ENCODE results near the gene POPDC2.

Gene POPDC2

DNA sequence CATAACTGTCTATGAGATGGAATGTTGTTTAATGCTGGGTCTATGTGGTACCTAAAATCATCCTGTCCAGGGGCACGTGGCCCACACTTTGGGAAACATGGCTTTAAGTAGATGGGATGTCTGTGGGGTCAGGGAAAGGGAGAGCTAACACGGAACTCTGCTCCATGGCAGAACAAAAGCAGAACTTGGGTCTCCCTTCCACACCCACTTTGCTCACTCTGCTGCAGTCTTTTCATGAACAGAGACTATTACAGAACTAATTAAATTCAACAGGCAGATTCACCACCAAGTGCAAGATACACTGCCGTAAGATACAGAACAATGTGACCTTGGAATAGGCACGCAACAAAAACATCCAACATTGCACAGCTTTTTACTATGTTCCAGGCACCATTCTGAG lies 28.2 kb downstream of the POPDC2 start:
- no peaks in the 10 kb centered on the region for H3K36me3 ChIP-seq (ENCODE audit: control insufficient read depth in 4 of 4, insufficient read depth in 4 of 4, low read length in 3 of 4)
- H3K9me3 ChIP-seq (ENCODE audit: control extremely low read depth in 1 of 5, control insufficient read depth in 4 of 5, insufficient read depth in 2 of 5, low read depth in 1 of 5, low read length in 4 of 5) = no peaks in the 10 kb centered on the region
- peaks cover 4 to 42% (median 27%) of the 10 kb centered on the region in 4 experiments for H3K4me1 ChIP-seq (ENCODE audit: control extremely low read depth in 1 of 4, control insufficient read depth in 4 of 4, insufficient read depth in 4 of 4, low read length in 3 of 4)
- H3K27ac ChIP-seq (ENCODE audit: insufficient read depth in 1 of 2, low read depth in 1 of 2, low read length in 2 of 2, poor library complexity in 1 of 2, severe bottlenecking in 2 of 2) = no peak overlapping the region
- no peak overlapping the region for H3K4me3 ChIP-seq (ENCODE audit: control insufficient read depth in 1 of 7, extremely low read depth in 1 of 7, insufficient read depth in 4 of 7, low read depth in 2 of 7, low read length in 6 of 7)
- no peak for DNase-seq
- WGBS (ENCODE audit: insufficient coverage) = 94% methylated on average over 3 of the region's 4 CpGs
- ChIA-PET CTCF (no interaction called here), POLR2A (no interaction called here)
- no peaks in the 10 kb centered on the region for H3K27me3 ChIP-seq (replicated peaks in 2 of 5; ENCODE audit: control insufficient read depth in 4 of 5, insufficient read depth in 5 of 5, low read length in 4 of 5)

DNA sequence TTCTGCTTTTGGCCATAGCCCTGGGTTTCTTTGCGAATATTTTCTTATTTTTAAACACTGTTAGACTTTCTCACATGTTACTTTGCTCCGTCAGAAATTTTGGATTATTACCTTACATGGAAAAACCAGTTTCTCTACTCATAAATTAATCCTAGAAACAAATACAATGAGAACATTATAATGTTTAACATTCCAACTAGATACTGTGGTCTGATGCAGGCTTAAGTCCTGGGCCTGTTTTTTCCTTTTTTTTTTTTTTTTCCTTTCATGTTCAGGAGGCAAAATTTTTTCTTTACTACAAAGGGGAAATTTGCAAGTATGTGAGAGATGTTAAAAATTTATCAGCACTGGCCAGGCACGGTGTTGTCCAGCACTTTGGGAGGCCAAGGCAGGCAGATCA lies 28.9 kb downstream of the POPDC2 start:
- Histone ChIP-seq H3K36me3 (ENCODE audit: control insufficient read depth in 4 of 4, insufficient read depth in 4 of 4, low read length in 3 of 4) (no peaks in the 10 kb centered on the region), H3K27me3 (replicated peaks in 2 of 5; ENCODE audit: control insufficient read depth in 4 of 5, insufficient read depth in 5 of 5, low read length in 4 of 5) (no peaks in the 10 kb centered on the region), H3K4me3 (ENCODE audit: control insufficient read depth in 1 of 7, extremely low read depth in 1 of 7, insufficient read depth in 4 of 7, low read depth in 2 of 7, low read length in 6 of 7) (no peak overlapping the region), H3K9me3 (ENCODE audit: control extremely low read depth in 1 of 5, control insufficient read depth in 4 of 5, insufficient read depth in 2 of 5, low read depth in 1 of 5, low read length in 4 of 5) (no peaks in the 10 kb centered on the region), H3K27ac (ENCODE audit: insufficient read depth in 1 of 2, low read depth in 1 of 2, low read length in 2 of 2, poor library complexity in 1 of 2, severe bottlenecking in 2 of 2) (no peak overlapping the region), H3K4me1 (ENCODE audit: control extremely low read depth in 1 of 4, control insufficient read depth in 4 of 4, insufficient read depth in 4 of 4, low read length in 3 of 4) (peaks cover 2 to 43% (median 25%) of the 10 kb centered on the region in 4 experiments)
- 88% methylated on average over 1 of the region's 3 CpGs for WGBS (ENCODE audit: insufficient coverage)
- no peak for DNase-seq
- ChIA-PET POLR2A (interaction anchor here (0.6 kb wide), 1 partner anchor 92 kb away, joined by 3 read pairs; no protein-coding TSS in a partner anchor), CTCF (interaction anchor here (1.3 kb wide), 1 partner anchor 23 kb away, joined by 3 read pairs; no protein-coding TSS in a partner anchor)

DNA sequence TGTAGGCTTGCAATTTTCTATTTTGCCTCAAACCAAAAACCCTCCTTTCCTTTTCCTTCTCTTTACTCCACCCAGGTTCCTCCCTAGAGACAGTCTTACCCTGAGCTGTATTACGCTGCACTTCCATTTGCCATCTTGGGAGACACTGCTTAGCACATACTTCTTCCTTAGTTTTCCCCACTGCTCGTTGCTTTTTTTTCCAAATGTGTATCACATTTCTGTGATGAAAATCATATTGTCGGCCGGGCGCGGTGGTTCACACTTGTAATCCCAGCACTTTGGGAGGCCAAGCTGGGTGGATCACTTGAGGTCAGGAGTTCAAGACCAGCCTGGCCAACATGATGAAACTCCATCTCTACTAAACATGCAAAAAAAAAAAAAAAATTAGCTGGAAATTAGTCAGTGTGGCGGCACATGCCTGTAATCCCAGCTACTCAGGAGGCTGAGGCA lies 29.5 kb downstream of the POPDC2 start:
- no peaks in the 10 kb centered on the region for H3K9me3 ChIP-seq (ENCODE audit: control extremely low read depth in 1 of 5, control insufficient read depth in 4 of 5, insufficient read depth in 2 of 5, low read depth in 1 of 5, low read length in 4 of 5)
- peak in 1 of 3 donors; percentile 10 for DNase-seq
- H3K27ac ChIP-seq (ENCODE audit: insufficient read depth in 1 of 2, low read depth in 1 of 2, low read length in 2 of 2, poor library complexity in 1 of 2, severe bottlenecking in 2 of 2) = peak overlapping the region in 1 of 2 experiments; percentile 56
- peaks cover 2 to 42% (median 24%) of the 10 kb centered on the region in 4 experiments for H3K4me1 ChIP-seq (ENCODE audit: control extremely low read depth in 1 of 4, control insufficient read depth in 4 of 4, insufficient read depth in 4 of 4, low read length in 3 of 4)
- H3K27me3 ChIP-seq (replicated peaks in 2 of 5; ENCODE audit: control insufficient read depth in 4 of 5, insufficient read depth in 5 of 5, low read length in 4 of 5) = no peaks in the 10 kb centered on the region
- WGBS (ENCODE audit: insufficient coverage) = 88% methylated on average over 5 of the region's 7 CpGs
- ChIA-PET POLR2A (interaction anchor here (0.6 kb wide), 1 partner anchor 92 kb away, joined by 3 read pairs; no protein-coding TSS in a partner anchor), CTCF (interaction anchor here (1.1 to 1.4 kb wide), 3 partner anchors 22 to 32 kb away, joined by 3 to 4 read pairs (median 3); no protein-coding TSS in a partner anchor)
- no peaks in the 10 kb centered on the region for H3K36me3 ChIP-seq (ENCODE audit: control insufficient read depth in 4 of 4, insufficient read depth in 4 of 4, low read length in 3 of 4)
- H3K4me3 ChIP-seq (ENCODE audit: control insufficient read depth in 1 of 7, extremely low read depth in 1 of 7, insufficient read depth in 4 of 7, low read depth in 2 of 7, low read length in 6 of 7) = no peak overlapping the region

DNA sequence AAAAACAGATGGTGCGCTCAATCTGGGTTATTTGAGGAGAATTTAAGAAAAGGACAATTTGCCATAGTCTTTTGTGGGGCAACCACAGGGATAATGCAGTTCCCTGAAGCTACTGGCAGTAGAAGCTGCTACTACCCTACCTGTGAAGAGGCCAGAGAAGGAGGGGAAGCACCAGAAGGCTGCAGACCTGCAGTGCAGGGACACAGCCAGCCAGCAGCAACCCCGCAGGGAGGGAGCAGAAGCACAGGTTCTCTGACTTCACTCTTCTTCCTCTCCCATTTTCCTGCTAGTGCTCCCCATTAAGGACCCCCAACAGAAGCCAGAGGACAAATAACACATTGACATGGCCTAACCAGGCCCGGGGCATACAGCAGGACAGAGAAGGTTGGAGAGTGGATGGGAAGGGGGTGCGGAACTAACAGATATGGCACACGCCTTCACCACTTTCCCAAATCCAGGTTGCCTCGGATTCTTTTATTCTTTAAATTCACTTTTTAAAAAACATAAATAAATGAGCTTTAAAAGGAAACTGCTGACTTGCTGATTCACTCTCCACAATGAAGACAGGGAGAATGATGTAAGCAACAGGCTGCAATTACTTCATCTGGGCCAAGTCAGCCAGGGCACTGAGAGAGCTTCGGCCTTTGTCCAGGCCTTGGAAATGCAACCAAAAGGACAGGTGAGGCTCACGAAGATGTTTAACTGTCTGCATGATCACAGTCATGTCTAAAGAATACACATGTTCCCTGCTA lies 30.1 kb downstream of the POPDC2 start:
- Histone ChIP-seq H3K27me3 (replicated peaks in 2 of 5; ENCODE audit: control insufficient read depth in 4 of 5, insufficient read depth in 5 of 5, low read length in 4 of 5) (no peaks in the 10 kb centered on the region), H3K27ac (ENCODE audit: insufficient read depth in 1 of 2, low read depth in 1 of 2, low read length in 2 of 2, poor library complexity in 1 of 2, severe bottlenecking in 2 of 2) (peak overlapping the region in 1 of 2 experiments; percentile 56), H3K9me3 (ENCODE audit: control extremely low read depth in 1 of 5, control insufficient read depth in 4 of 5, insufficient read depth in 2 of 5, low read depth in 1 of 5, low read length in 4 of 5) (no peaks in the 10 kb centered on the region), H3K4me3 (ENCODE audit: control insufficient read depth in 1 of 7, extremely low read depth in 1 of 7, insufficient read depth in 4 of 7, low read depth in 2 of 7, low read length in 6 of 7) (no peak overlapping the region), H3K4me1 (ENCODE audit: control extremely low read depth in 1 of 4, control insufficient read depth in 4 of 4, insufficient read depth in 4 of 4, low read length in 3 of 4) (peaks cover 2 to 41% (median 24%) of the 10 kb centered on the region in 4 experiments), H3K36me3 (ENCODE audit: control insufficient read depth in 4 of 4, insufficient read depth in 4 of 4, low read length in 3 of 4) (no peaks in the 10 kb centered on the region)
- CTCF ChIA-PET = interaction anchor here (1.1 to 1.4 kb wide), 4 partner anchors 21 to 31 kb away, joined by 3 to 4 read pairs (median 4); no protein-coding TSS in a partner anchor
- POLR2A ChIA-PET = no interaction called here
- DNase-seq = peak in 2 of 3 donors; percentile 52 to 53
- WGBS (ENCODE audit: insufficient coverage) = 51% methylated on average over 3 of the region's 8 CpGs

DNA sequence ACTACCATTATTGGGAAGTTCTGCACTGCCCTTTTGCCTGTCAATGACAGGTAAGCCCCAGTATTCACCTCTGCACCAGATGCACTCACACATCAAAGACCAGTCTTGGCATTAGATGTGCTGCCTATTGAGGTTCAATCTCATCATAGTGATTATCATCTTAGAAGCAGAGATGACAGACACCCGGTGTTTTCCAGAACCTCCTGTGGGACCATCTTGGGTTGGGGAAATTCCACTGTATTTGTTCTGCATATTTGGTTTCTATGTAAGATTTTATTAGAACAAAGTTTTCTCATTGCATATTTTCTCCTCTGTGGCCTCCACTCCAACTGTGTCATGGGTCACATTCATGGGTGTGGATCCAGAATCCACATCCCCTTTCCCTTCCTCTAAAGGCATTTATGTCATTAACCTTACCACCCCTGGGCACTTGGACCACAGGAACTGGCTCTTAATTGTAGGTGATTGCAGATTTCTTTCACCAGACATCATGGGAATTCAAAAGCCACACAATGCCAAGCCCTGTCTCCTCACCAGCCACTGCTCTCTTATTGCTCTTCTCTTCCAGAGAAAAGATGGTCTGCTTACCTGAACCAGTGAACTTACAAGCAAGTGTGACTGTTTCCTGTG lies 31.5 kb downstream of the POPDC2 start:
- DNase-seq = no peak
- H3K27ac ChIP-seq (ENCODE audit: insufficient read depth in 1 of 2, low read depth in 1 of 2, low read length in 2 of 2, poor library complexity in 1 of 2, severe bottlenecking in 2 of 2) = no peak overlapping the region
- H3K9me3 ChIP-seq (ENCODE audit: control extremely low read depth in 1 of 5, control insufficient read depth in 4 of 5, insufficient read depth in 2 of 5, low read depth in 1 of 5, low read length in 4 of 5) = peaks cover 0 to 2% (median 0%) of the 10 kb centered on the region in 5 experiments
- no peak overlapping the region for H3K4me3 ChIP-seq (ENCODE audit: control insufficient read depth in 1 of 7, extremely low read depth in 1 of 7, insufficient read depth in 4 of 7, low read depth in 2 of 7, low read length in 6 of 7)
- ChIA-PET CTCF (no interaction called here), POLR2A (no interaction called here)
- no peaks in the 10 kb centered on the region for H3K36me3 ChIP-seq (ENCODE audit: control insufficient read depth in 4 of 4, insufficient read depth in 4 of 4, low read length in 3 of 4)
- H3K27me3 ChIP-seq (replicated peaks in 2 of 5; ENCODE audit: control insufficient read depth in 4 of 5, insufficient read depth in 5 of 5, low read length in 4 of 5) = no peaks in the 10 kb centered on the region
- WGBS (ENCODE audit: insufficient coverage) = no CpG with 5 or more reads among the region's 1 CpG
- peaks cover 2 to 41% (median 24%) of the 10 kb centered on the region in 4 experiments for H3K4me1 ChIP-seq (ENCODE audit: control extremely low read depth in 1 of 4, control insufficient read depth in 4 of 4, insufficient read depth in 4 of 4, low read length in 3 of 4)

DNA sequence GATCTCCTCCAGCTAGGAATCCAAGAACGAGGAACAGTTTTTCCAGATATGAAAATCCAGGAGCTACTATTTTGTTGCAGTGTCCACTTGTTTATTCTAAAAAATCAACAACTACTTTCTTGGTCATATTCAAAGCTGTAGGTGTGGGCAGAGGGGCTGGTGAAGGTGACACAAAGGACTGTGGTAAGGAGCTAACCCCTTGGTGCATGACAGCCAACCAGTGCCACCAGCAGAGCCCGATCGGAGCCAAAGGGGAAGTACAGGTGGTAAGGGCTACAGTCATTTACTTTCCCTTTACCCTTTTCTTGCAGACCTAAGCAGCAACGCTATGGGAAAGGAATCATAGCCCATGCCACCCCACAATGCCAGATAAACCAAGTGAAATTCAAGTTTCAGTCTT lies 32.0 kb downstream of the POPDC2 start:
- Histone ChIP-seq H3K4me1 (ENCODE audit: control extremely low read depth in 1 of 4, control insufficient read depth in 4 of 4, insufficient read depth in 4 of 4, low read length in 3 of 4) (peaks cover 2 to 41% (median 24%) of the 10 kb centered on the region in 4 experiments), H3K27me3 (replicated peaks in 2 of 5; ENCODE audit: control insufficient read depth in 4 of 5, insufficient read depth in 5 of 5, low read length in 4 of 5) (no peaks in the 10 kb centered on the region), H3K4me3 (ENCODE audit: control insufficient read depth in 1 of 7, extremely low read depth in 1 of 7, insufficient read depth in 4 of 7, low read depth in 2 of 7, low read length in 6 of 7) (no peak overlapping the region), H3K27ac (ENCODE audit: insufficient read depth in 1 of 2, low read depth in 1 of 2, low read length in 2 of 2, poor library complexity in 1 of 2, severe bottlenecking in 2 of 2) (no peak overlapping the region), H3K9me3 (ENCODE audit: control extremely low read depth in 1 of 5, control insufficient read depth in 4 of 5, insufficient read depth in 2 of 5, low read depth in 1 of 5, low read length in 4 of 5) (peaks cover 0 to 2% (median 0%) of the 10 kb centered on the region in 5 experiments), H3K36me3 (ENCODE audit: control insufficient read depth in 4 of 4, insufficient read depth in 4 of 4, low read length in 3 of 4) (no peaks in the 10 kb centered on the region)
- POLR2A ChIA-PET = no interaction called here
- CTCF ChIA-PET = interaction anchor here (1.9 kb wide), 1 partner anchor 8 kb away, joined by 6 read pairs; no protein-coding TSS in a partner anchor
- WGBS (ENCODE audit: insufficient coverage) = 25% methylated on average over 3 of the region's 4 CpGs
- DNase-seq = peak; percentile 24 to 70 (median 69)
